Upper lobe of left lung (tissue), 6 donors: Measurements from ENCODE around the gene UBL4A. TPM values are rescaled to one million over a fixed set of nuclear protein-coding genes. Genes with fewer than 3 reads are reported as not detected.

ENCODE experiments used
- ATAC-seq, 2 donors: fragments of 200-7000 bp; cut with Tn5 transposase; one replicate each; pipeline ENCODE4 v1.9.1; 2022; ENCODE audit warnings: mild to moderate bottlenecking in 2 of 2, moderate library complexity in 2 of 2; ENCODE audit not compliant: low FRiP score in 2 of 2
- DNase-seq, 2 donors: peaks; one replicate each; pipeline ENCODE4 v3.0.0-alpha.2; 2019 to 2020
- H3K27ac ChIP-seq, 4 donors: fragments of 200-600 bp; sonication (generic); one replicate each; pipeline ENCODE4 v1.5.1; 2016 to 2019
- H3K27me3 ChIP-seq, 4 donors: fragments of 200-600 bp; sonication (generic); one replicate each; pipeline ENCODE4 v1.5.1; 2017 to 2019
- H3K36me3 ChIP-seq, 4 donors: fragments of 200-600 bp; sonication (generic); one replicate each; pipeline ENCODE4 v1.5.1; 2016 to 2019
- H3K4me1 ChIP-seq, 4 donors: fragments of 200-600 bp; sonication (generic); one replicate each; pipeline ENCODE4 v1.5.1; 2018 to 2019
- H3K4me3 ChIP-seq, 4 donors: fragments of 200-600 bp; sonication (generic); one replicate each; pipeline ENCODE4 v1.5.1; 2017 to 2019; ENCODE audit warnings: mild to moderate bottlenecking in 2 of 4, moderate library complexity in 1 of 4
- H3K9me3 ChIP-seq, 4 donors: fragments of 200-600 bp; sonication (generic); one replicate each; pipeline ENCODE4 v1.5.1; 2018 to 2019
- CTCF ChIP-seq, 6 experiments: fragments of 450-650 bp in 4 of 6; fragments of 200-600 bp in 2 of 6; sonication (generic) in 2 of 6; IDR thresholded peaks; one replicate each; pipeline ENCODE4 v1.5.1; 2016 to 2019; ENCODE audit warnings: antibody characterized with exemption in 6 of 6
- EP300 ChIP-seq, 4 donors: sonication (generic); formaldehyde crosslinking; IDR thresholded peaks; one replicate each; pipeline ENCODE4 v1.5.1; 2017; ENCODE audit warnings: antibody characterized with exemption in 4 of 4, control low read depth in 2 of 4
- POLR2A ChIP-seq, 4 donors: fragments of 450-650 bp; IDR thresholded peaks; one replicate each; pipeline ENCODE4 v1.5.1; 2016 to 2017; ENCODE audit warnings: antibody characterized with exemption in 4 of 4, mild to moderate bottlenecking in 2 of 4
- POLR2AphosphoS5 ChIP-seq, 2 donors: sonication (generic); formaldehyde crosslinking; IDR thresholded peaks; one replicate each; pipeline ENCODE4 v1.5.1; 2017; ENCODE audit warnings: antibody characterized with exemption in 2 of 2
- WGBS, 2 donors: methylation state at CpG; one replicate each; pipeline ENCODE4 v1.1.5; 2017 to 2018; 5-methylcytosine and 5-hydroxymethylcytosine counted together
- total RNA-seq, 6 donors: library from RNA; depleted of rRNA in 4 of 6; stranded (reverse); fragments of >200 nt in 4 of 6; gene quantifications; one replicate each; pipeline versions ENCODE4 v1.1.0 to v1.2.1, GENCODE V29; 2016 to 2021
- donor health status: DM: no; HTN: no; CAD: no; lungs with moderate emphysema.
- donor health status: DM: no; HTN: yes; CAD: no; lungs with severe emphysema.

The UBL4A gene
- total RNA-seq, 6 donors from 2014 or later = 13.6 to 52.2 (median 43.8) TPM

- ATAC-seq = no peak
- no peak overlapping the region for H3K27ac ChIP-seq
- H3K4me3 ChIP-seq = no peak overlapping the region
- 92% methylated on average over 14 to 17 of the region's 17 CpGs for WGBS, 2 donors
- H3K27me3 ChIP-seq = no peaks in the 10 kb centered on the region
- peaks cover 0 to 50% (median 21%) of the 10 kb centered on the region in 4 donors for H3K36me3 ChIP-seq
- TF ChIP-seq POLR2AphosphoS5 (IDR thresholded peaks at IDR 0.05) (no peak), POLR2A (IDR thresholded peaks at IDR 0.05) (no peak), EP300 (IDR thresholded peaks at IDR 0.05) (no peak), CTCF (IDR thresholded peaks at IDR 0.05) (no peak)
- H3K4me1 ChIP-seq = peaks cover 0 to 12% (median 0%) of the 10 kb centered on the region in 4 donors
- no peak for DNase-seq
- no peaks in the 10 kb centered on the region for H3K9me3 ChIP-seq
These were observed 36.1 kb downstream of the UBL4A start for GRCh38 chrX:154450312-154450711.

- Histone ChIP-seq H3K36me3 (peaks cover 0 to 50% (median 21%) of the 10 kb centered on the region in 4 donors), H3K4me1 (peaks cover 6 to 19% (median 6%) of the 10 kb centered on the region in 4 donors), H3K27me3 (no peaks in the 10 kb centered on the region), H3K4me3 (no peak overlapping the region), H3K27ac (no peak overlapping the region), H3K9me3 (no peaks in the 10 kb centered on the region)
- ATAC-seq (no peak), DNase-seq (no peak)
- no peak for TF ChIP-seq POLR2A (IDR thresholded peaks at IDR 0.05)
- no peak for TF ChIP-seq EP300 (IDR thresholded peaks at IDR 0.05)
- TF ChIP-seq CTCF (IDR thresholded peaks at IDR 0.05) = no peak
- TF ChIP-seq POLR2AphosphoS5 (IDR thresholded peaks at IDR 0.05) = no peak
- 87 to 100% methylated on average over 7 to 18 of the region's 18 CpGs for WGBS, 2 donors
These were observed 36.8 kb downstream of the UBL4A start for GRCh38 chrX:154449618-154450017.

- ATAC-seq (no peak), DNase-seq (no peak)
- TF ChIP-seq POLR2A (IDR thresholded peaks at IDR 0.05) (no peak), CTCF (IDR thresholded peaks at IDR 0.05) (no peak)
- Histone ChIP-seq H3K27ac (no peak overlapping the region), H3K4me3 (no peak overlapping the region), H3K9me3 (no peaks in the 10 kb centered on the region), H3K4me1 (peaks cover 6 to 20% (median 7%) of the 10 kb centered on the region in 4 donors), H3K27me3 (no peaks in the 10 kb centered on the region), H3K36me3 (peaks cover 0 to 50% (median 21%) of the 10 kb centered on the region in 4 donors)
- WGBS, 2 donors = 91 to 97% methylated on average over 6 to 14 of the region's 14 CpGs
These were observed 37.9 kb downstream of the UBL4A start for GRCh38 chrX:154448484-154448883.

GRCh38 chrX:154446430-154446829 lies 40.0 kb downstream of the UBL4A start:
- 86 to 92% methylated on average over 8 to 12 of the region's 12 CpGs for WGBS, 2 donors
- DNase-seq = no peak

More at GRCh38 chrX:154446430-154446829, 40.0 kb downstream of the UBL4A start:
- Histone ChIP-seq H3K27ac (no peak overlapping the region), H3K36me3 (peaks cover 0 to 60% (median 33%) of the 10 kb centered on the region in 4 donors), H3K4me3 (no peak overlapping the region), H3K27me3 (no peaks in the 10 kb centered on the region), H3K9me3 (no peaks in the 10 kb centered on the region), H3K4me1 (peaks cover 6 to 20% (median 7%) of the 10 kb centered on the region in 4 donors)
- ATAC-seq = no peak
- TF ChIP-seq CTCF (IDR thresholded peaks at IDR 0.05) (no peak), POLR2AphosphoS5 (IDR thresholded peaks at IDR 0.05) (no peak), EP300 (IDR thresholded peaks at IDR 0.05) (no peak), POLR2A (IDR thresholded peaks at IDR 0.05) (no peak)
